Activated naive CD4-positive, alpha-beta T cell treated with anti-CD3 and anti-CD28 coated beads, Interleukin-2, amount 50 U/mL, for 72 hours (primary cell): Measurements from ENCODE around the gene TENT5D. TPM values are rescaled to one million over a fixed set of nuclear protein-coding genes. Genes with fewer than 3 reads are reported as not detected.
"Not testable (repeated sequence)": the region's sequence is repeated elsewhere in the genome, so short reads cannot be mapped to it uniquely, and the experiment has no call there.

ENCODE experiments used
- ATAC-seq, 2 donors: fragments of 150-1000 bp; cut with Tn5 transposase; 2 replicates each; pipeline ENCODE4 v1.10.0; 2021; ENCODE audit warnings: mild to moderate bottlenecking in 2 of 2, moderate library complexity in 2 of 2
- DNase-seq, 2 donors: peaks; one replicate each; pipeline ENCODE4 v3.0.0; 2021 to 2022; ENCODE audit warnings: low spot score in 2 of 2
- H3K27ac Mint-ChIP-seq, 2 donors: one replicate each; pipeline ENCODE4 v1.8.0; 2022; ENCODE audit warnings: mild to moderate bottlenecking in 2 of 2, mixed read lengths in 2 of 2
- H3K36me3 Mint-ChIP-seq, 2 donors: one replicate each; pipeline ENCODE4 v1.8.0; 2022; ENCODE audit warnings: mixed read lengths in 2 of 2
- H3K9me3 Mint-ChIP-seq, 2 donors: one replicate each; pipeline ENCODE4 v1.8.0; 2022; ENCODE audit warnings: mixed read lengths in 2 of 2
- total RNA-seq, 2 donors: library from RNA; stranded (reverse); gene quantifications; one replicate each; pipeline ENCODE4 v1.2.3, GENCODE V29; 2022

The TENT5D gene
- not detected for total RNA-seq

GRCh38 chrX:80420147-80420546, at the start of gene TENT5D:
Gene TENT5D, plus strand, starts transcription at chrX:80420447. Its CDS starts 22,093 bp downstream, at chrX:80442540.
- Mint-ChIP-seq H3K9me3 (peaks cover 0 to 4% of the 10 kb centered on the region in 2 donors), H3K27ac (no peak within 1 kb of the TSS), H3K36me3 (no peaks in the 10 kb centered on the region)
- ATAC-seq = no peak
- no peak for DNase-seq

DNA sequence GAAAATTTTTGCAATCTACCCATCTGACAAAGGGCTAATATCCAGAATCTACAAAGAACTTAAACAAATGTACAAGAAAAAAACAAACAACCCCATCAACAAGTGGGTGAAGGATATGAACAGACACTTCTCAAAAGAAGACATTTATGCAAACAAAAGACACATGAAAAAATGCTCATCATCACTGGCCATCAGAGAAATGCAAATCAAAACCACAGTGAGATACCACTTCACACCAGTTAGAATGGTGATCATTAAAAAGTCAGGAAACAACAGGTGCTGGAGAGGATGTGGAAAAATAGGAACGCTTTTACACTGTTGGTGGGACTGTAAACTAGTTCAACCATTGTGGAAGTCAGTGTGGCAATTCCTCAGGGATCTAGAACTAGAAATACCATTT, 34.6 kb upstream of the TENT5D start:
- not testable (repeated sequence) for DNase-seq, H3K36me3 Mint-ChIP-seq, ATAC-seq, H3K9me3 Mint-ChIP-seq, H3K27ac Mint-ChIP-seq

DNA sequence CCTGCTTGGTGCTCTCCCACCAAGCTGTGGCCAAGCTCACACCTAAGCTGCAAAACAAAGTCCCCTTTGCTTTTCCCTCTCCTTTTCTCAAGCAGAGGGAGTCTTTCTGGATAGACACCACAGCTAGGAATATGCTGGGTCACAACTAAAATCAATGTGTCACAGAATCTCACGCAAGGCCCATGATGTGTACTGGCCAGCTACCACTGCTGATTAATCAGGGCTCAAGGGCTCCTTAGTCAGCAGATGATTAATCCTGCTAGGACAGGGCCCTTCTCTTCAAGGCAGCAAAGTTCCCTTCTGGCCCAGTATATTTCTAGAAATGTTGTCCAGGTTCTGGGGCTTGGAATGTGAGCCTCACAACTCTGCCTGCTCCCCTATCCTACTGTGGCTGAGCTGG, 32.0 kb upstream of the TENT5D start:
- H3K9me3 Mint-ChIP-seq = no peaks in the 10 kb centered on the region
- ATAC-seq = no peak
- no peak for DNase-seq
- no peaks in the 10 kb centered on the region for H3K36me3 Mint-ChIP-seq
- no peak overlapping the region for H3K27ac Mint-ChIP-seq

- no peaks in the 10 kb centered on the region for H3K36me3 Mint-ChIP-seq
- no peak overlapping the region for H3K27ac Mint-ChIP-seq
- DNase-seq (no peak), ATAC-seq (no peak)
- H3K9me3 Mint-ChIP-seq = peaks cover 0 to 4% of the 10 kb centered on the region in 2 donors
Measured at GRCh38 chrX:80412042-80412441, 8.2 kb upstream of the TENT5D start.

DNA sequence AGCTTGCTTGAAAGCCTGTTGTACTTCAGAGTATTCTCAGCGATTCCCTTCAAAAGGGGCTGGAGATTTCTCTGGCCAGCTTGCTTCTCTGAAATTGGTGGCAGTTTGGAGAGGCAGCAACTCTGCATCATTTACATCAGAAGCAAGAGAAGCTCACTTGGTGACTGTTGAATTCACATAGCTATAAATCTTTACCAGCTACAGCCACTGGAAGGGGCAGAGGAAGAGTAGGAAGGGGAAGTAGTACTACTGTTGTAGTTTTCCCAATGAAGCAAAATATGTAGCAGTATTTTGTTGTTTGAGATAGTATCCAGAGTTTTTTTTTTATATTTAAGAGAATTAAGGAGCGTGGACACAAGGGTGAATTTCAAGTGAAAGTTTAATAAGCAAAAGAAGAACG, 2.8 kb downstream of the TENT5D start:
- no peak for ATAC-seq
- H3K36me3 Mint-ChIP-seq = no peaks in the 10 kb centered on the region
- DNase-seq = no peak
- no peaks in the 10 kb centered on the region for H3K9me3 Mint-ChIP-seq
- no peak overlapping the region for H3K27ac Mint-ChIP-seq

GRCh38 chrX:80423744-80424143, 3.5 kb downstream of the TENT5D start:
- DNase-seq (no peak), ATAC-seq (no peak)
- Mint-ChIP-seq H3K9me3 (no peaks in the 10 kb centered on the region), H3K27ac (no peak overlapping the region), H3K36me3 (no peaks in the 10 kb centered on the region)

- H3K9me3 Mint-ChIP-seq = peaks cover 0 to 3% of the 10 kb centered on the region in 2 donors
- ATAC-seq (no peak), DNase-seq (peak in 1 of 2 donors; percentile 3)
- H3K36me3 Mint-ChIP-seq = no peaks in the 10 kb centered on the region
- H3K27ac Mint-ChIP-seq = no peak overlapping the region
Measured at GRCh38 chrX:80430826-80431504, 10.7 kb downstream of the TENT5D start.

DNA sequence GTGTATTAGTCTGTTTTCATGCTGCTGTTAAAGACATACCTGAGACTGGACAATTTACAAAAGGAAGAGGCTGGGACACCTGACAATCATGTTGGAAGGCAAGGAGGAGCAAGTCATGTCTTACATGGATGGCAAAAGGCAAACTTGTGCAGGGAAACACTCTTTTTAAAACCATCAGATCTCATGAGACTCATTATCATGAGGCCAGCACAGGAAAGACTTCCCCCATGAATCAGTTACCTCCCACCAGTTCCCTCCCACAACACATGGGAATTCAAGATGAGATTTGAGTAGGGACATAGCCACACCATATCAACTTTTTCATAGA, 11.2 kb downstream of the TENT5D start:
- DNase-seq (no peak), ATAC-seq (no peak)
- Mint-ChIP-seq H3K36me3 (no peaks in the 10 kb centered on the region), H3K9me3 (peaks cover 0 to 3% of the 10 kb centered on the region in 2 donors), H3K27ac (no peak overlapping the region)

DNA sequence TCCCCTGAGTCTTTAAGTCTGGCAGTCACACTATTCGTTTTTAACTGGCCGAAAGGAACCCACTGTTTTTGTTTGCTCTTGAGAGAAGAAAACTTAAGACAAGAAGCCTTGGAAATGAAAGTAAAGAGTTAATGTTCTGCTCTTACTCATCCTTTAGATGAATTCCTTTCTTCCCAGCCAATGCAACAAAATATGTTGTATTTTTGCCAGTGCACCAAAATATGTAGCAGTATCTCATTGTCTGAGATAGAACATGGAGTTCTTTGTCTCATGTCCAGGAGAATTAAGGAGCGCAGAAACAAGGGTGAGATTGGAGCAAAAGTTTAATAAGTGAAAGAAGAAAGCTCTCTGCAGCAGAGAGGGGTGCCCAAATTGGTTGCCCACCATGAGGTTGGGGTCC, 12.2 kb downstream of the TENT5D start:
- ATAC-seq (no peak), DNase-seq (no peak)
- H3K27ac Mint-ChIP-seq = no peak overlapping the region
- peaks cover 0 to 3% of the 10 kb centered on the region in 2 donors for H3K9me3 Mint-ChIP-seq
- no peaks in the 10 kb centered on the region for H3K36me3 Mint-ChIP-seq

DNA sequence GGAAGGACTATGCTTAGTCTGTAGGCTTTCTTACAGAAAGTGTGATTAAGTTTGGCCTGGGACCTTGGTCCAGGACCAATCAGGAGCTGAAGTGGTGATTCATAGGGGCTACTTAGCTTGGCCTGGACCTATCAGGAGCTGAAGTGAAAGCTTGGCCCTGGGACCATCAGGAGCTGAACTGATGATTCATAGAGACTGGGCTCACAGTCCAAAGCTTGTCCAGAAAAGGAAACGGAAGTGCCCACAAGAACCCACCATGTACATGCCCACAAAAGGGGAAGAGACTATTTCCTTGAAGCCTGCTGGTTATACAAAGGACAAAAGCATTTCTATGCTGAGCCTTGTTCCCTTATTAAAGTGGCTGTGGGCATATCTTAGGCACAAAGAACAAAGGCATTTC, 12.6 kb downstream of the TENT5D start:
- no peaks in the 10 kb centered on the region for H3K36me3 Mint-ChIP-seq
- ATAC-seq (no peak), DNase-seq (no peak)
- no peak overlapping the region for H3K27ac Mint-ChIP-seq
- H3K9me3 Mint-ChIP-seq = peaks cover 0 to 3% of the 10 kb centered on the region in 2 donors

DNA sequence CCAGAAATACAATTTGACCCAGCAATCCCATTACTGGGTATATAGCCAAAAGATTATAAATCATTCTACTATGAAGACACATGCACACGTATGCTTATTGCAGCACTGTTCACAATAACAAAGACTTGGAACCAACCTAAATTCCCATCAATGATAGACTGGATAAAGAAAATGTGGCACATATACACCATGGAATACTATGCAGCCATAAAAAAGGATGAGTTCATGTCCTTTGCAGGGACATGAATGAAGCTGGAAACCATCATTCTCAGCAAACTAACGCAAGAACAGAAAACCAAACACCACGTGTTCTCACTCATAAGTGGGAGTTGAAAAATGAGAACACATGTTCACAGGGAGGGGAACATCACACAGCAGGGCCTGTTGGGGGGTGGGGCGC, 47.9 kb downstream of the TENT5D start:
- H3K27ac Mint-ChIP-seq, H3K36me3 Mint-ChIP-seq, ATAC-seq, DNase-seq: not testable (repeated sequence)
- peaks cover 6 to 12% of the 10 kb centered on the region in 2 donors for H3K9me3 Mint-ChIP-seq

GRCh38 chrX:80471582-80471981, 51.3 kb downstream of the TENT5D start:
- DNase-seq (no peak), ATAC-seq (no peak)
- Mint-ChIP-seq H3K27ac (no peak overlapping the region), H3K36me3 (no peaks in the 10 kb centered on the region), H3K9me3 (peaks cover 3 to 4% of the 10 kb centered on the region in 2 donors)

DNA sequence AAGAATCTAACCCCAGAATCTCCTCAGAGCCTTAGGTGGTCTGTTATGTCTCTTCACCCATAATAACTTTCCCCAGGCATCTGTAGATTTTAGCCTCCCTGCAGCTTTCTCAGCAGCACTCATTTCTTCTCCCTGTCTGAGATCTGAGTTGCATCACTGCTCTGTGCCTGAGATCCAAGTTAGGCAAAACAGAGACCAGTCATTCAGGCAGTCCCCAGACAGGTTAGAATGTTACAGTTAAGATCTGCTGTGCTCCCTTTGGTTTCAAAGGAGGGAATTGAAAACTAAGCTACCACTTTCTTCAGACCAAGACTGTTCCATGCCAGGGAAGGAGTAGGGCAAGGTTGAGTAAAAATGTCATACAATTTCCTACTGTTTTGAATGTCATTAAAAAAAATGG, 65.3 kb downstream of the TENT5D start:
- no peaks in the 10 kb centered on the region for H3K36me3 Mint-ChIP-seq
- DNase-seq = no peak

DNA sequence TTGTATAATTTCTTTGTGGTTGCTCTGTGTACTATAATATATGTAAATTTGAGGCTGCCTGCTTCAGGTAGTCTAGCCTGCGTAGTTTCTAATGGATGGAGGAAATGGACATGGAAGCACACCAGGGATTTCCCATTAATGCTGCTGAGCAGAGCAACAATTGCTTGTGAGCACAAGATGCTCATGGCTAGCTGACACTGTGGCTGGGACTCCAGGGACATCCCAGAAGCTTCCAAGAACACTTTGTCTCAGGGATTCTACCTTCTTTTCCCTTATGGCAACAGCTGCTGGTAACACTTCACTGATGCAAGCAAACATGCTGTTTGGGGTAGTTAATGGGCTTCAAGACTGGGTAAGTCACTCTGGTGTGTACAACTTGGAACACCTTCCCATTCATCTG, 66.1 kb downstream of the TENT5D start:
- peaks cover 2% of the 10 kb centered on the region in 2 donors for H3K9me3 Mint-ChIP-seq
- ATAC-seq (no peak), DNase-seq (no peak)
- no peak overlapping the region for H3K27ac Mint-ChIP-seq
- no peaks in the 10 kb centered on the region for H3K36me3 Mint-ChIP-seq

More for the DNA sequence above, 65.3 kb downstream of the TENT5D start:
- Mint-ChIP-seq H3K27ac (no peak overlapping the region), H3K9me3 (no peaks in the 10 kb centered on the region)
- ATAC-seq = no peak

GRCh38 chrX:80489166-80489565, 68.9 kb downstream of the TENT5D start:
- ATAC-seq (no peak), DNase-seq (no peak)
- Mint-ChIP-seq H3K9me3 (peaks cover 3 to 4% of the 10 kb centered on the region in 2 donors), H3K36me3 (no peaks in the 10 kb centered on the region), H3K27ac (no peak overlapping the region)
